GM21390 (cell line): ENCODE data around the gene B4GALT6.
A peak's percentile ranks its signal among the peaks of the same experiment; 100 is the strongest.

Source experiments
- ATAC-seq: cut with Tn5 transposase; IDR thresholded peaks from one replicate; pipeline ENCODE4 v1.9.1; 2021; ENCODE audit not compliant: unreplicated experiment

B4GALT6 gene

GRCh38 chr18:31636387-31636786 lies 48.0 kb downstream of the B4GALT6 start:
- no peak for ATAC-seq

GRCh38 chr18:31634331-31634713 lies 50.1 kb downstream of the B4GALT6 start:
- peak; percentile 97 for ATAC-seq

- ATAC-seq, result peak; percentile 12
Observed at GRCh38 chr18:31633392-31634330, 50.7 kb downstream of the B4GALT6 start.

GRCh38 chr18:31632356-31632755 lies 52.0 kb downstream of the B4GALT6 start:
- no peak for ATAC-seq

- no peak for ATAC-seq
Observed at GRCh38 chr18:31631526-31631925, 52.9 kb downstream of the B4GALT6 start.

- ATAC-seq, result no peak
Observed at GRCh38 chr18:31630549-31630948, 53.8 kb downstream of the B4GALT6 start.

GRCh38 chr18:31626409-31626808 lies 58.0 kb downstream of the B4GALT6 start:
- no peak for ATAC-seq

- ATAC-seq, result no peak
Observed at GRCh38 chr18:31624892-31625640, 59.3 kb downstream of the B4GALT6 start.

- ATAC-seq, result no peak
Observed at GRCh38 chr18:31619291-31619690, 65.1 kb downstream of the B4GALT6 start.

GRCh38 chr18:31618801-31619200 lies 65.6 kb downstream of the B4GALT6 start:
- ATAC-seq, result no peak

GRCh38 chr18:31617031-31617717 lies 67.2 kb downstream of the B4GALT6 start:
- no peak for ATAC-seq

GRCh38 chr18:31616586-31616985 lies 67.8 kb downstream of the B4GALT6 start:
- no peak for ATAC-seq

GRCh38 chr18:31614044-31614443 lies 70.3 kb downstream of the B4GALT6 start:
- no peak for ATAC-seq

GRCh38 chr18:31612124-31612523 lies 72.3 kb downstream of the B4GALT6 start:
- no peak for ATAC-seq

- ATAC-seq, result no peak
Observed at GRCh38 chr18:31611511-31611910, 72.9 kb downstream of the B4GALT6 start.

GRCh38 chr18:31610286-31611205 lies 73.8 kb downstream of the B4GALT6 start:
- ATAC-seq, result no peak

- no peak for ATAC-seq
Observed at GRCh38 chr18:31609886-31610285, 74.5 kb downstream of the B4GALT6 start.

- no peak for ATAC-seq
Observed at GRCh38 chr18:31607384-31607783, 77.0 kb downstream of the B4GALT6 start.

- no peak for ATAC-seq
Observed at GRCh38 chr18:31606265-31606664, 78.1 kb downstream of the B4GALT6 start.

GRCh38 chr18:31603315-31603714 lies 81.1 kb downstream of the B4GALT6 start:
- ATAC-seq, result no peak
